PC-9 (cell line): ENCODE measurements around the gene MAGEA2. TPM values are rescaled to one million over a fixed set of nuclear protein-coding genes. Genes with fewer than 3 reads are reported as not detected.
"Not testable (repeated sequence)": the region's sequence is repeated elsewhere in the genome, so short reads cannot be mapped to it uniquely, and the experiment has no call there.

Experiments
- BruUV-seq: library from RNA; stranded (reverse); fragments of 400-500 nt; replicated peaks from 2 replicates; lab custom pipeline; 2021; lab: Mats Ljungman, UMichigan
- CTCF ChIA-PET: fragments of 300-600 bp; sonication (Branson Sonifier 250); formaldehyde crosslinking; loops from one replicate; lab custom pipeline; 2022; ENCODE audit warnings: antibody characterized with exemption; lab: Charles Lee
- POLR2A ChIA-PET: fragments of 300-600 bp; sonication (Branson Sonifier 250); formaldehyde crosslinking; loops from one replicate; lab custom pipeline; 2022; ENCODE audit warnings: antibody characterized with exemption; ENCODE audit not compliant: unreplicated experiment; lab: Charles Lee
- DNase-seq, 2 experiments: peaks; one replicate each; pipeline versions ENCODE4 v3.0.0 to v3.0.0-alpha.2; 2015 to 2022; ENCODE audit warnings: mixed read lengths in 1 of 2
- H2AFZ ChIP-seq: fragments of 200-600 bp; sonication (generic); 2 replicates; pipeline ENCODE4 v1.8.1; 2017; ENCODE audit warnings: antibody characterized with exemption
- H3F3A ChIP-seq: fragments of 200-600 bp; sonication (generic); 2 replicates; pipeline ENCODE4 v1.8.1; 2017; ENCODE audit warnings: antibody characterized with exemption, mild to moderate bottlenecking, low read depth; ENCODE audit not compliant: insufficient read depth
- H3K27ac ChIP-seq: fragments of 200-600 bp; sonication (generic); 2 replicates; pipeline ENCODE4 v1.6.1; 2016; ENCODE audit warnings: mixed run types
- H3K27me3 ChIP-seq: fragments of 200-600 bp; sonication (generic); 2 replicates; pipeline ENCODE4 v1.6.1; 2016; ENCODE audit warnings: low read depth, mixed run types; ENCODE audit not compliant: insufficient read depth
- H3K36me3 ChIP-seq: fragments of 200-600 bp; sonication (generic); 2 replicates; pipeline ENCODE4 v1.6.1; 2016; ENCODE audit warnings: low read depth, mixed run types
- H3K4me1 ChIP-seq: fragments of 200-600 bp; sonication (generic); replicated peaks from 2 replicates; pipeline ENCODE4 v1.6.1; 2016; ENCODE audit warnings: mixed run types; ENCODE audit not compliant: insufficient read depth
- H3K4me2 ChIP-seq: fragments of 200-600 bp; sonication (generic); 2 replicates; pipeline ENCODE4 v1.6.1; 2017; ENCODE audit warnings: mixed run types
- H3K4me3 ChIP-seq: fragments of 200-600 bp; sonication (generic); 2 replicates; pipeline ENCODE4 v1.6.1; 2016; ENCODE audit warnings: mixed run types
- H3K79me2 ChIP-seq: fragments of 200-600 bp; sonication (generic); 2 replicates; pipeline ENCODE4 v1.6.1; 2017; ENCODE audit warnings: low read depth, mixed run types
- H3K9me2 ChIP-seq: fragments of 200-600 bp; sonication (generic); 2 replicates; pipeline ENCODE4 v1.8.1; 2017; ENCODE audit warnings: mild to moderate bottlenecking; ENCODE audit not compliant: insufficient read depth
- H3K9me3 ChIP-seq: fragments of 200-600 bp; sonication (generic); 2 replicates; pipeline ENCODE4 v1.8.1; 2016; ENCODE audit warnings: low read depth; ENCODE audit not compliant: insufficient read depth
- H4K20me1 ChIP-seq: fragments of 200-600 bp; sonication (generic); 2 replicates; pipeline ENCODE4 v1.8.1; 2017; ENCODE audit not compliant: insufficient read depth
- EZH2 ChIP-seq: fragments of 200-600 bp; sonication (generic); IDR thresholded peaks from 2 replicates; pipeline ENCODE4 v1.8.0; 2017; ENCODE audit warnings: antibody characterized with exemption, low read depth
- intact Hi-C: fragments of 100-400 bp; cut with micrococcal nuclease; formaldehyde crosslinking; loops from one replicate; pipeline ENCODE4 v1.10.0; 2022; ENCODE audit not compliant: unreplicated experiment
- total RNA-seq: library from RNA; stranded (reverse); gene quantifications from 2 replicates; pipeline ENCODE4 v1.2.3, GENCODE V29; 2021
- TF ChIP-seq, protein P1 (sequence below): fragments of 200-600 bp; sonication (generic); conservative IDR thresholded peaks from 2 replicates; pipeline ENCODE4 v1.6.1; 2017; ENCODE audit warnings: mixed run types, antibody characterized with exemption, mild to moderate bottlenecking, moderate library complexity

MAGEA2 gene
- total RNA-seq, 1 experiment from 2014 or later = 18.7 TPM

DNA sequence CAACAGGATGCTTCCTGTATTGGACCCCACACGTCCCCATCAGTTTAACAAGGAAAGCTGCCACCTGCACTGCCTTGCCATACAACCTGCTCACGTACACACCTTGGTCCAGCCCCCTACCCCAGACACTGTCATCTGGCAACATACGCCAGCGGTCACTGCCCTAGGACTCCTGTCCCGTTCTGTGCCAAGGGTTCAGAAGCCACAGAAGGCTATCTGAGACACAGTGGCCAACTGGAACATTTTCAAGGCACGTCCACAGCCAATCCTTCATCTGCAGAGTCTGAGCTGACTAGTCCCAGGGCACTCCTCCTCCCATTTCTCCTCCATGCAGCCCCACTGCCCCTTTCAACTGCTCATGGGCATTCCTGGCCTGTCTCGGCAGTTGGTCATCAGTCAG, 7.9 kb upstream of the MAGEA2 start:
- H3K27ac ChIP-seq, H3F3A ChIP-seq, H3K9me3 ChIP-seq, BruUV-seq, POLR2A ChIA-PET, H3K79me2 ChIP-seq, H3K27me3 ChIP-seq, H3K9me2 ChIP-seq, H3K4me1 ChIP-seq, H3K4me3 ChIP-seq, intact Hi-C loops, H4K20me1 ChIP-seq, H3K4me2 ChIP-seq, CTCF ChIA-PET, H2AFZ ChIP-seq, DNase-seq, H3K36me3 ChIP-seq: not testable (repeated sequence)

DNA sequence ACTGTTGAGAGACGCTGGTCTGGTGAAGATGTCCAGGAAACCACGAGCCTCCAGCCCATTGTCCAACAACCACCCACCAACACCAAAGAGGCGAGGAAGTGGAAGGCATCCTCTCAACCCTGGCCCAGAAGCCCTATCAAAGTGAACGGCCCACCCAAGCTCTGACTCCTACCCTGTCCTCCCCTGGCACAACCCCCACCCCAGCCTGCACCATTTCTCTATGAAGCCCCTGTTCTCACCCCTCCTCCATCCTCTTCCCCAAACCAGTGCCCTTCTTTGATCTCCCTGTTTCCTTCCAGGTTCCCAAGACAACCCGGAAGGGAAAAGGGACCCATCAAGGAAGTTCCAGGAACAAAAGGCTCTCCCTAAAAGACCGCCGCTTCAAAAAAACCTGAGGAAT, 5.9 kb upstream of the MAGEA2 start:
- POLR2A ChIA-PET, intact Hi-C loops, BruUV-seq, H3F3A ChIP-seq, H3K4me2 ChIP-seq, DNase-seq, H4K20me1 ChIP-seq, H3K36me3 ChIP-seq, CTCF ChIA-PET, H3K4me3 ChIP-seq, H3K27me3 ChIP-seq, H3K4me1 ChIP-seq, H3K9me3 ChIP-seq, H3K9me2 ChIP-seq, H3K79me2 ChIP-seq, H3K27ac ChIP-seq, H2AFZ ChIP-seq: not testable (repeated sequence)

DNA sequence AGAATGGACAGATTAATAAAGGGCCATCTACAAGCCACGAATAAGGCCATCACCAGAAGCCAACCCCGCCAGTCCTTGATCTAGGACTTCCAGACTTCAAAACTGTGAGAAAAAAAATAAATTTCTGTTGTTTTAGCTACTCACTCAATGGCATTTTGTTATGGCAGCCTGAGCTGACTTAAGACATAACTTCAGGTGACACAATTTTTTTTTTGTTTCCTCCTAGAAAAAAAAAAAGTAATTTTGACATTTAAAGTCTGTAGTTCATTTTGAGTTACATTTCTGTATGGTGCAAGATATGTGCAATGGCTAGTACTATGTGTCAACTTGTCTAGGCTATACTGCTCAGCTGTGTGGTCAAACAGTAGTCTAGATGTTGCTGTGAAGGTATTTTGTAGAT, 5.3 kb upstream of the MAGEA2 start, which contains the start of gene CSAG3:
TSS of gene CSAG3 (plus strand) at position 301 of the 400 bp plus-strand sequence.
- H2AFZ ChIP-seq, H3K4me2 ChIP-seq, H3K79me2 ChIP-seq, H3K9me3 ChIP-seq, H4K20me1 ChIP-seq, H3K4me1 ChIP-seq, CTCF ChIA-PET, intact Hi-C loops, H3K9me2 ChIP-seq, DNase-seq, H3K4me3 ChIP-seq, POLR2A ChIA-PET, H3F3A ChIP-seq, BruUV-seq, H3K27me3 ChIP-seq, H3K27ac ChIP-seq, H3K36me3 ChIP-seq: not testable (repeated sequence)

- H2AFZ ChIP-seq, DNase-seq, H3K4me1 ChIP-seq, H4K20me1 ChIP-seq, H3K79me2 ChIP-seq, H3K9me2 ChIP-seq, H3F3A ChIP-seq, H3K4me3 ChIP-seq, CTCF ChIA-PET, BruUV-seq, POLR2A ChIA-PET, H3K27me3 ChIP-seq, intact Hi-C loops, H3K36me3 ChIP-seq, H3K9me3 ChIP-seq, H3K27ac ChIP-seq, H3K4me2 ChIP-seq: not testable (repeated sequence)
Observed at GRCh38 chrX:152754871-152755270, 1.2 kb upstream of the MAGEA2 start.

DNA sequence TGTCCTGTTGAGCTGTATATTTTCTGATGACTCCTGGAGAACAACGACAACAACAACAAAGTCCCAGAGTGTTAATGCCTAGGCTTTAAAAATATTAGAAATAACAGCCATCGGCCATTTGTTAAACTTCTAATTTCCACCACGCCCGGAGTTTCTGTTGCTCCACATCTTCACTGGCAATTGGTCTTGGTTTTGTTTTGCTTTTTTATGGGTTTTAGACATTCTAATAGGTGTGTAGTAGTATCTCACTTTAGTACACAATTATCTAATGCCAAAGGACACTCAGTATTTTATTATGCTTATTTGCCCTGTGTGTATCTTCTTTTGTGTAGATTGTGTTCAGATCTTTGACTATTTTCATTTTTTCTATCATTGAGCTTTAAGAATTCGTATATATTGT, 15.1 kb downstream of the MAGEA2 start:
- no peak overlapping the region for H3K4me2 ChIP-seq
- no peaks in the 10 kb centered on the region; the same call in 1 of the 2 replicates for H3K27me3 ChIP-seq
- no peaks in the 10 kb centered on the region for H3K9me2 ChIP-seq
- 0 out of 2 replicates have a peak, but pooled peaks cover 6% of the 10 kb centered on the region for H3F3A ChIP-seq
- TF ChIP-seq, protein P1, sequence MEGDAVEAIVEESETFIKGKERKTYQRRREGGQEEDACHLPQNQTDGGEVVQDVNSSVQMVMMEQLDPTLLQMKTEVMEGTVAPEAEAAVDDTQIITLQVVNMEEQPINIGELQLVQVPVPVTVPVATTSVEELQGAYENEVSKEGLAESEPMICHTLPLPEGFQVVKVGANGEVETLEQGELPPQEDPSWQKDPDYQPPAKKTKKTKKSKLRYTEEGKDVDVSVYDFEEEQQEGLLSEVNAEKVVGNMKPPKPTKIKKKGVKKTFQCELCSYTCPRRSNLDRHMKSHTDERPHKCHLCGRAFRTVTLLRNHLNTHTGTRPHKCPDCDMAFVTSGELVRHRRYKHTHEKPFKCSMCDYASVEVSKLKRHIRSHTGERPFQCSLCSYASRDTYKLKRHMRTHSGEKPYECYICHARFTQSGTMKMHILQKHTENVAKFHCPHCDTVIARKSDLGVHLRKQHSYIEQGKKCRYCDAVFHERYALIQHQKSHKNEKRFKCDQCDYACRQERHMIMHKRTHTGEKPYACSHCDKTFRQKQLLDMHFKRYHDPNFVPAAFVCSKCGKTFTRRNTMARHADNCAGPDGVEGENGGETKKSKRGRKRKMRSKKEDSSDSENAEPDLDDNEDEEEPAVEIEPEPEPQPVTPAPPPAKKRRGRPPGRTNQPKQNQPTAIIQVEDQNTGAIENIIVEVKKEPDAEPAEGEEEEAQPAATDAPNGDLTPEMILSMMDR = no peak
- TF ChIP-seq EZH2 = no peak
- no peak overlapping the region for H3K27ac ChIP-seq
- no TSS peak for BruUV-seq
- POLR2A ChIA-PET = no interaction called here
- CTCF ChIA-PET = no interaction called here
- intact Hi-C loops = no loop called here
- no peaks in the 10 kb centered on the region for H3K9me3 ChIP-seq
- no peaks in the 10 kb centered on the region for H3K4me1 ChIP-seq
- peaks cover 4% of the 10 kb centered on the region; the same call in 1 of the 2 replicates for H4K20me1 ChIP-seq
- peak in 1 of 2 experiments; percentile 22 for DNase-seq
- H3K36me3 ChIP-seq = 0 out of 2 replicates have a peak, but pooled peaks cover 3% of the 10 kb centered on the region
- H3K4me3 ChIP-seq = no peak overlapping the region
- peaks cover 33% of the 10 kb centered on the region for H3K79me2 ChIP-seq
- no peak overlapping the region for H2AFZ ChIP-seq

GRCh38 chrX:152736528-152736927, 17.1 kb downstream of the MAGEA2 start:
- POLR2A ChIA-PET, H4K20me1 ChIP-seq, H3K27me3 ChIP-seq, CTCF ChIA-PET, H3K9me3 ChIP-seq, H2AFZ ChIP-seq, intact Hi-C loops, H3K9me2 ChIP-seq, H3K4me2 ChIP-seq, H3K4me3 ChIP-seq, H3K27ac ChIP-seq, DNase-seq, H3K36me3 ChIP-seq, BruUV-seq, H3F3A ChIP-seq: not testable (repeated sequence)
- Histone ChIP-seq H3K79me2 (peaks cover 43% of the 10 kb centered on the region), H3K4me1 (peaks cover 10% of the 10 kb centered on the region; the same call in 1 of the 2 replicates)
